ENCODE measurements around the gene REEP6. TPM values are rescaled to one million over a fixed set of nuclear protein-coding genes. Genes with fewer than 3 reads are reported as not detected.
A peak's percentile ranks its signal among the peaks of the same experiment; 100 is the strongest.

Gene REEP6
- total RNA-seq, 2 experiments from 2014 or later, result 2.0 to 2.4 TPM

DNA sequence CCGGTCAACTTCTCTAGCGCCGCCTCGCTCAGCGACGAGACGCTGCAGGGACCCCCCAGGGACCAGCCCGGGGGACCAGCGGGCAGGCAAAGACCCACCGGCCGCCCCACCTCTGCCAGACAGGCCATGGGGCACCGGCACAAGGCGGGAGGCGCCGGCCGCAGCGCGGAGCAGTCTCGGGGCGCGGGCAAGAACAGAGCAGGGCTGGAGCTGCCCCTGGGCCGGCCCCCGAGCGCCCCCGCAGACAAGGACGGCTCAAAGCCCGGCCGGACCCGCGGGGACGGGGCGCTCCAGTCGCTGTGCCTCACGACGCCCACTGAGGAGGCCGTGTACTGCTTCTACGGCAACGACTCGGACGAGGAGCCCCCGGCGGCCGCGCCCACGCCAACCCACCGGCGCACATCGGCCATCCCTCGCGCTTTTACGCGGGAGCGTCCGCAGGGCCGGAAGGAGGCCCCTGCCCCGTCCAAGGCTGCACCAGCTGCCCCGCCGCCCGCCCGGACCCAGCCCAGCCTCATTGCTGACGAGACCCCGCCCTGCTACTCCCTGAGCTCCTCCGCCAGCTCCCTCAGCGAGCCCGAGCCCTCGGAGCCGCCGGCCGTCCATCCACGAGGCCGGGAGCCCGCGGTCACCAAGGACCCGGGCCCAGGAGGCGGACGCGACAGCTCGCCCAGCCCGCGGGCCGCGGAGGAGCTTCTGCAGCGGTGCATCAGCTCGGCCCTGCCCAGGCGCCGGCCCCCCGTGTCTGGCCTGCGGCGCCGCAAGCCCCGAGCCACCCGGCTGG is 23.3 kb upstream of the REEP6 start:
- ChIA-PET CTCF (interaction anchor here (1.3 to 2.4 kb wide), 2 partner anchors 12 to 23 kb away, joined by 3 to 13 read pairs; no protein-coding TSS in a partner anchor), POLR2A (interaction anchor here (0.6 to 1.2 kb wide), 3 partner anchors 12 to 27 kb away, joined by 3 to 4 read pairs (median 3); no protein-coding TSS in a partner anchor)
- H3K4me1 Mint-ChIP-seq (ENCODE audit: low read depth), result peaks cover 8% of the 10 kb centered on the region
- H3K36me3 Mint-ChIP-seq (ENCODE audit: low read depth), result no peaks in the 10 kb centered on the region
- ATAC-seq (no peak), DNase-seq (no peak)
- H3K27me3 Mint-ChIP-seq, result peaks cover 13% of the 10 kb centered on the region
- no peaks in the 10 kb centered on the region for H3K9me3 Mint-ChIP-seq
- no peak overlapping the region for H3K4me3 Mint-ChIP-seq
- intact Hi-C loops (cut with micrococcal nuclease), result no loop called here
- no peak overlapping the region for H3K27ac Mint-ChIP-seq
- TF ChIP-seq, protein P1, sequence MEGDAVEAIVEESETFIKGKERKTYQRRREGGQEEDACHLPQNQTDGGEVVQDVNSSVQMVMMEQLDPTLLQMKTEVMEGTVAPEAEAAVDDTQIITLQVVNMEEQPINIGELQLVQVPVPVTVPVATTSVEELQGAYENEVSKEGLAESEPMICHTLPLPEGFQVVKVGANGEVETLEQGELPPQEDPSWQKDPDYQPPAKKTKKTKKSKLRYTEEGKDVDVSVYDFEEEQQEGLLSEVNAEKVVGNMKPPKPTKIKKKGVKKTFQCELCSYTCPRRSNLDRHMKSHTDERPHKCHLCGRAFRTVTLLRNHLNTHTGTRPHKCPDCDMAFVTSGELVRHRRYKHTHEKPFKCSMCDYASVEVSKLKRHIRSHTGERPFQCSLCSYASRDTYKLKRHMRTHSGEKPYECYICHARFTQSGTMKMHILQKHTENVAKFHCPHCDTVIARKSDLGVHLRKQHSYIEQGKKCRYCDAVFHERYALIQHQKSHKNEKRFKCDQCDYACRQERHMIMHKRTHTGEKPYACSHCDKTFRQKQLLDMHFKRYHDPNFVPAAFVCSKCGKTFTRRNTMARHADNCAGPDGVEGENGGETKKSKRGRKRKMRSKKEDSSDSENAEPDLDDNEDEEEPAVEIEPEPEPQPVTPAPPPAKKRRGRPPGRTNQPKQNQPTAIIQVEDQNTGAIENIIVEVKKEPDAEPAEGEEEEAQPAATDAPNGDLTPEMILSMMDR (IDR thresholded peaks at IDR 0.05), result no peak

DNA sequence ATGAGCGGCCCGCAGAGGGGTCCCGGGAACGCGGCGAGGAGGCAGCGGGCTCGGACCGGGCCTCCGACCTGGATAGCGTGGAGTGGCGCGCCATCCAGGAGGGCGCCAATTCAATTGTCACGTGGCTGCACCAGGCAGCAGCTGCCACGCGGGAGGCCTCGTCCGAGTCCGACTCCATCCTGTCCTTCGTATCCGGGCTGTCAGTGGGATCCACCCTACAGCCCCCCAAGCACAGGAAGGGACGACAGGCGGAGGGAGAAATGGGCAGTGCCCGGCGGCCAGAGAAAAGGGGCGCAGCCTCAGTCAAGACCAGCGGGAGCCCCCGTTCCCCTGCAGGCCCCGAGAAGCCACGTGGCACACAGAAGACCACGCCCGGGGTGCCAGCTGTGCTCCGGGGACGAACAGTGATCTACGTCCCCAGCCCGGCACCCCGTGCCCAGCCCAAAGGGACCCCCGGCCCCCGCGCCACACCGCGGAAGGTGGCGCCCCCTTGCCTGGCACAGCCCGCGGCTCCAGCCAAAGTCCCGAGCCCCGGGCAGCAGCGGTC is 22.6 kb upstream of the REEP6 start:
- peaks cover 11% of the 10 kb centered on the region for H3K4me1 Mint-ChIP-seq (ENCODE audit: low read depth)
- no peak overlapping the region for H3K27ac Mint-ChIP-seq
- intact Hi-C loops (cut with micrococcal nuclease), result no loop called here
- H3K4me3 Mint-ChIP-seq, result no peak overlapping the region
- ChIA-PET POLR2A (interaction anchor here (0.9 to 1.2 kb wide), 3 partner anchors 13 to 31 kb away, joined by 3 to 4 read pairs (median 3); partner anchors contain the start of gene RPS15), CTCF (interaction anchor here (2.4 kb wide), 1 partner anchor 24 kb away, joined by 13 read pairs; no protein-coding TSS in a partner anchor)
- ATAC-seq (no peak), DNase-seq (no peak)
- TF ChIP-seq, protein P1 (IDR thresholded peaks at IDR 0.05), result no peak
- no peaks in the 10 kb centered on the region for H3K36me3 Mint-ChIP-seq (ENCODE audit: low read depth)
- no peaks in the 10 kb centered on the region for H3K9me3 Mint-ChIP-seq
- peaks cover 13% of the 10 kb centered on the region for H3K27me3 Mint-ChIP-seq

- H3K27ac Mint-ChIP-seq, result no peak overlapping the region
- H3K4me1 Mint-ChIP-seq (ENCODE audit: low read depth), result peaks cover 11% of the 10 kb centered on the region
- peak; percentile 4 for ATAC-seq
- H3K4me3 Mint-ChIP-seq, result no peak overlapping the region
- no peaks in the 10 kb centered on the region for H3K36me3 Mint-ChIP-seq (ENCODE audit: low read depth)
- intact Hi-C loops (cut with micrococcal nuclease), result no loop called here
- H3K27me3 Mint-ChIP-seq, result peaks cover 13% of the 10 kb centered on the region
- TF ChIP-seq, protein P1 (IDR thresholded peaks at IDR 0.05), result no peak
- POLR2A ChIA-PET, result interaction anchor here (0.9 to 1.2 kb wide), 3 partner anchors 11 to 31 kb away, joined by 3 to 4 read pairs (median 3); partner anchors contain the start of gene RPS15
- DNase-seq, result peak; percentile 51
- CTCF ChIA-PET, result interaction anchor here (2.4 kb wide), 1 partner anchor 24 kb away, joined by 13 read pairs; no protein-coding TSS in a partner anchor
- no peaks in the 10 kb centered on the region for H3K9me3 Mint-ChIP-seq
These were observed 22.1 kb upstream of the REEP6 start for GRCh38 chr19:1468821-1469254.

DNA sequence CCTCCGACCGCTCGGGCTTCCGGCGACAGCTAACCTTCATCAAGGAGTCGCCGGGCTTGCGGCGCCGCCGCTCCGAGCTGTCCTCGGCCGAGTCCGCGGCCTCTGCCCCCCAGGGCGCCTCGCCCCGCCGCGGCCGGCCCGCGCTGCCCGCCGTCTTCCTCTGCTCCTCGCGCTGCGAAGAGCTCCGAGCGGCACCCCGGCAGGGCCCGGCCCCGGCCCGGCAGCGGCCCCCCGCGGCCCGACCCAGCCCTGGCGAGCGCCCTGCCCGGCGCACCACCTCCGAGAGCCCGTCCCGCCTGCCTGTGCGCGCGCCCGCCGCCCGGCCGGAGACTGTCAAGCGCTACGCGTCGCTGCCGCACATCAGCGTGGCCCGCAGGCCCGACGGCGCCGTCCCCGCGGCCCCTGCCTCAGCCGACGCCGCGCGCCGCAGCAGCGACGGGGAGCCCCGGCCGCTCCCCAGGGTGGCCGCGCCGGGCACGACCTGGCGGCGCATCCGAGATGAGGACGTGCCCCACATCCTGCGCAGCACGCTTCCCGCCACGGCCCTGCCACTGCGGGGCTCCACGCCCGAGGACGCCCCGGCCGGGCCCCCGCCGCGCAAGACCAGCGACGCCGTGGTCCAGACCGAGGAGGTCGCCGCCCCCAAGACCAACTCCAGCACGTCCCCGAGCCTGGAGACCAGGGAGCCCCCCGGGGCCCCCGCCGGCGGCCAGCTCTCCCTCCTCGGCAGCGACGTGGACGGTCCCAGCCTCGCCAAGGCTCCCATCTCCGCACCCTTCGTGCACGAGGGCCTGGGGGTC is 21.5 kb upstream of the REEP6 start:
- H3K27ac Mint-ChIP-seq, result no peak overlapping the region
- POLR2A ChIA-PET, result interaction anchor here (0.9 kb wide), 2 partner anchors 12 to 32 kb away, joined by 3 read pairs; partner anchors contain the start of gene RPS15
- no peaks in the 10 kb centered on the region for H3K36me3 Mint-ChIP-seq (ENCODE audit: low read depth)
- ATAC-seq (peak; percentile 21), DNase-seq (peak; percentile 40)
- TF ChIP-seq, protein P1 (IDR thresholded peaks at IDR 0.05), result no peak
- H3K27me3 Mint-ChIP-seq, result peaks cover 13% of the 10 kb centered on the region
- H3K4me1 Mint-ChIP-seq (ENCODE audit: low read depth), result peaks cover 11% of the 10 kb centered on the region
- no peak overlapping the region for H3K4me3 Mint-ChIP-seq
- intact Hi-C loops (cut with micrococcal nuclease), result no loop called here
- CTCF ChIA-PET, result interaction anchor here (2.4 kb wide), 1 partner anchor 25 kb away, joined by 13 read pairs; no protein-coding TSS in a partner anchor
- no peaks in the 10 kb centered on the region for H3K9me3 Mint-ChIP-seq

Data from activated CD8-positive, alpha-beta T cell treated with anti-CD3 and anti-CD28 coated beads for 36 hours (primary cell).